NCI-H187 (cell line): ENCODE data around the gene DGUOK.

Experiments used
- DNase-seq, 2 experiments: peaks; one replicate each; lab custom pipeline; 2025; lab: John Stamatoyannopoulos, UW

DGUOK gene

GRCh38 chr2:73952499-73953446 lies 26.1 kb downstream of the DGUOK start:
- no peak for DNase-seq

GRCh38 chr2:73956218-73956865 lies 29.7 kb downstream of the DGUOK start:
- DNase-seq: no peak

- no peak for DNase-seq
These were observed 34.6 kb downstream of the DGUOK start for GRCh38 chr2:73961274-73961673.

- no peak for DNase-seq
These were observed 35.3 kb downstream of the DGUOK start for GRCh38 chr2:73961823-73962615.

GRCh38 chr2:73962798-73963197 lies 36.1 kb downstream of the DGUOK start:
- no peak for DNase-seq

- no peak for DNase-seq
These were observed 36.9 kb downstream of the DGUOK start for GRCh38 chr2:73963385-73964120.

GRCh38 chr2:73964223-73964622 lies 37.5 kb downstream of the DGUOK start:
- DNase-seq: no peak

GRCh38 chr2:73965053-73965452 lies 38.4 kb downstream of the DGUOK start:
- DNase-seq: no peak

- no peak for DNase-seq
These were observed 41.8 kb downstream of the DGUOK start for GRCh38 chr2:73968357-73968937.

GRCh38 chr2:73969356-73969755 lies 42.7 kb downstream of the DGUOK start:
- DNase-seq: no peak

GRCh38 chr2:73970141-73970803 lies 43.6 kb downstream of the DGUOK start:
- DNase-seq: no peak

GRCh38 chr2:73970850-73971471 lies 44.3 kb downstream of the DGUOK start:
- DNase-seq: no peak

- no peak for DNase-seq
These were observed 45.0 kb downstream of the DGUOK start for GRCh38 chr2:73971722-73972121.

- no peak for DNase-seq
These were observed 46.2 kb downstream of the DGUOK start for GRCh38 chr2:73972846-73973245.

GRCh38 chr2:73975731-73976130 lies 49.1 kb downstream of the DGUOK start:
- no peak for DNase-seq

- DNase-seq: no peak
These were observed 50.1 kb downstream of the DGUOK start for GRCh38 chr2:73976803-73977202.

- DNase-seq: no peak
These were observed 50.8 kb downstream of the DGUOK start for GRCh38 chr2:73977466-73977865.

- no peak for DNase-seq
These were observed 52.3 kb downstream of the DGUOK start for GRCh38 chr2:73979021-73979420.

- DNase-seq: no peak
These were observed 53.0 kb downstream of the DGUOK start for GRCh38 chr2:73979686-73980085.

GRCh38 chr2:73980566-73980965 lies 53.9 kb downstream of the DGUOK start:
- DNase-seq: no peak
